NT2/D1 (cell line): Measurements from ENCODE around the gene HSP90AA1.

Experiments
- YY1 ChIP-seq: IDR thresholded peaks from 2 replicates; pipeline ENCODE4 v1.6.1; 2011; ENCODE audit not compliant: insufficient read length, insufficient read depth
- ZNF274 ChIP-seq: IDR thresholded peaks from 2 replicates; pipeline ENCODE4 v1.6.1; 2011; ENCODE audit warnings: mild to moderate bottlenecking, low read depth, low read length

- TF ChIP-seq ZNF274 (no peak), YY1 (no peak)
Measured at GRCh38 chr14:102120888-102121287, 34.0 kb upstream of the HSP90AA1 start.
